HUES64 (cell line): ENCODE results near the gene WDR90.
A peak's percentile ranks its signal among the peaks of the same experiment; 100 is the strongest.

Experiments used
- H3K27ac ChIP-seq: 2 replicates; pipeline ENCODE4 v1.7.0; 2013; ENCODE audit warnings: low read depth, low read length, inconsistent platforms
- H3K27me3 ChIP-seq: 2 replicates; pipeline ENCODE4 v1.6.1; 2013; ENCODE audit warnings: mild to moderate bottlenecking, low read length; ENCODE audit not compliant: insufficient read depth
- H3K36me3 ChIP-seq: 2 replicates; pipeline ENCODE4 v1.6.1; 2013; ENCODE audit warnings: mild to moderate bottlenecking, low read length; ENCODE audit not compliant: insufficient read depth
- H3K4me1 ChIP-seq: 2 replicates; pipeline ENCODE4 v1.6.1; 2013; ENCODE audit warnings: mild to moderate bottlenecking, low read length, moderate library complexity; ENCODE audit not compliant: insufficient read depth
- H3K4me3 ChIP-seq: 2 replicates; pipeline ENCODE4 v1.5.1; 2013; ENCODE audit warnings: mild to moderate bottlenecking, low read length, moderate library complexity
- H3K9ac ChIP-seq: 2 replicates; pipeline ENCODE4 v1.6.1; 2013; ENCODE audit warnings: mild to moderate bottlenecking, low read depth, low read length
- H3K9me3 ChIP-seq: 2 replicates; pipeline ENCODE4 v1.6.1; 2013; ENCODE audit warnings: low read depth, low read length; ENCODE audit not compliant: insufficient read depth
- WGBS: fragments of 150-250, 120-280 bp; methylation state at CpG from one replicate; pipeline ENCODE4 v1.1.7; 2013; ENCODE audit warnings: missing lambda C conversion rate; 5-methylcytosine and 5-hydroxymethylcytosine counted together

WDR90 gene

DNA sequence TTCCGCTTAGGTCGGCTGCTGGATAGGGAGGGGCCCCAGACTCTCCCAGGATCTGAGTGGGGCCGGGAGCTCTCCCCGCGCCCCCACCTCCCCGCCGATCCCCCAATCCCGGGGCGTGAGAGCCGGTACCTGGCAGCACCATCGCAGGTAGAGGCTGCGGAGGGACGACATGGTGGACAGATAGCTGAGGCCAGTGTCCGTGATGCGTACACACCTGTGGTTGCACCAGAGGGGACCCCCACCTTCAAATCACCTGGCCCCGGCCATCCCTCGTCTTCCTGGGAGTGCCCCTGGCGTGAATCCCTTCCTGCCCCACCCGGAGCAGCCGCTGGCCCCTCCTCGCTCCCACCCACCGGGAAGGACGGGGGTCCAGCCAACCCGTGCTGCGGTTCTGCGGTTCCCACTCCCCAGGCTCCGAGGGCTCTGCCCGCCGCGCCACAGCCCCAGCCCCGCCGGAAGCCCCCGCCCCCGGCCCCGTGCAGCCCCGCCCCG lies 45.7 kb downstream of the WDR90 start:
- H3K27ac ChIP-seq = no peak overlapping the region
- peak overlapping the region; percentile 56 for H3K4me3 ChIP-seq
- no peak overlapping the region for H3K9ac ChIP-seq

DNA sequence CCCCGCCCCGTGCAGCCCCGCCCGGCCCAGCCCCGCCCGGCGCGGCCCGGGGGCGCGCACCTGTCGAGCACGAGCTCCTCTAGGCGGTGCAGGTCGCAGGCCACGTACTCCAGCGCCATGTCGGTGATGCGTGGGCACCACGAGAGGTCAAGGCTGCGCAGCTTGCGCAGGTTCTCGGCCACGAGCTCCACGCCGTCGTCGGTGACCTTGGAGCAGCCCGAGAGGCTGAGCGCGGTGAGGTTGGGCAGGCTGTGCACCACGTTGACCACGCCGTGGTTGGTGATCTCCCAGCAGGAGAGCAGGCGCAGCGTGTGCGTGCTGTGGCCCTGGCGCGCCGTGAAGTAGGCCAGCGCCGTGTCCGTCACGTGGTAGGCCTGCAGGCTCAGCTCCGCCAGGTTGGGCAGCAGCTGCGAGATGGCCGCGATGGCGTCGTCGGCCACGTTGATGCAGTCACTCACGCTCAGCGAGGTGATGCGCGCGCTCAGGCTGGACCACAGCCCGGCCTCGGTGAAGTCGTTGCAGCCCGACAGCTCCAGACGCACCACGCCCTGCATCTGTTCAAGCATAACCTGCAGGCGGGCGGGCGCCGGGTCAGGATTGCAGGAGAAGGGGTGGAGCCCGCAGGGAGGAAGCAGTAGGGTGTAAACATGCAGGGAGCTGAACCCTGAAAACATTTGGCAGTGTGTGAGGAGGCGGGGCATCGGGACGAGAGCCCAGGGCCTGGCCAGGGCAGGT lies 46.4 kb downstream of the WDR90 start:
- no peaks in the 10 kb centered on the region for H3K4me1 ChIP-seq
- no peaks in the 10 kb centered on the region for H3K36me3 ChIP-seq
- no peaks in the 10 kb centered on the region for H3K9me3 ChIP-seq
- peaks cover 93% of the 10 kb centered on the region for H3K27me3 ChIP-seq
- no peak overlapping the region for H3K27ac ChIP-seq
- H3K9ac ChIP-seq = peak overlapping the region; percentile 51; the same call in 1 of the 2 replicates
- H3K4me3 ChIP-seq = peak overlapping the region; percentile 58
- WGBS = 6% methylated on average over 71 of the region's 71 CpGs

More for the DNA sequence above, 45.7 kb downstream of the WDR90 start:
- peaks cover 87% of the 10 kb centered on the region for H3K27me3 ChIP-seq
- no peaks in the 10 kb centered on the region for H3K9me3 ChIP-seq
- WGBS = 4% methylated on average over 37 of the region's 37 CpGs
- H3K36me3 ChIP-seq = no peaks in the 10 kb centered on the region
- no peaks in the 10 kb centered on the region for H3K4me1 ChIP-seq

DNA sequence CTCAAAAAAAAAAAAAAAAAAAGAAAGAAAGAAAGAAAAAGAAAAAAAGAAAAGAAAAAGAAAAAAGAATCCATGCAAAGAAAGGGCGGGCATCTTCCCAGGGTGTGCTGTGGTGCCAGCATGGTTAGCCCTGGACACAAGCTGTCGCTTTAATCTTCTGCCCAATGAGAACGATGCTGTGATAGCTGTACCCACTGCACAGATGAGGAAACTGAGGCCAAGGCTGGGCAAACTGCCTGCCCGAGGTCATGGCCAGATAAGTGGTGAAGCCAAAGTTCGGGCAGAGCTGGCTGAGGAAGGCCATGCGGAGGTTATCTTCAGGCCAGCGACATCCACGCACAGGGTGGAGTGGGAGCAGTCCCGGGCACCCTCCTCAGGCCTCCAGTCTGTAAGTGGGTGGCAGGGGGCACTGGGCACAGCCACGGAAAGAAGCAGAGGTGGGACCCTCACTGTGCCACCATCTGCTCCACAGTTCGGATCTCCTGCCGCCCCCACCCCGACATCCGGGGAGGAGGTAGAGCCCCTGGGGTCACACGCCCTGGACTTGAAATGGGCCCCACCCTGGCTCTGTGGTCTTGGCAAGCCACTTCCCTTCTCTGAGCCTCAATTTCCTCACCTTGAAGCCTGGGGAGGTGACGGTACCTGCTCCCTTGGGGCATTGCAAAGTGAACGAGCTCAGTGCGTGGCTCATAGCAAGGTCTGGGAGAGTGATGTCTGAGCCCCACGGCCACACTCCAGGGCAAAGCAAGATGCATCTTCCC lies 49.9 kb downstream of the WDR90 start:
- WGBS = 75% methylated on average over 19 of the region's 19 CpGs
- Histone ChIP-seq H3K4me3 (no peak overlapping the region), H3K9me3 (no peaks in the 10 kb centered on the region), H3K27me3 (peaks cover 97% of the 10 kb centered on the region), H3K9ac (no peak overlapping the region), H3K27ac (no peak overlapping the region), H3K36me3 (no peaks in the 10 kb centered on the region), H3K4me1 (no peaks in the 10 kb centered on the region)

DNA sequence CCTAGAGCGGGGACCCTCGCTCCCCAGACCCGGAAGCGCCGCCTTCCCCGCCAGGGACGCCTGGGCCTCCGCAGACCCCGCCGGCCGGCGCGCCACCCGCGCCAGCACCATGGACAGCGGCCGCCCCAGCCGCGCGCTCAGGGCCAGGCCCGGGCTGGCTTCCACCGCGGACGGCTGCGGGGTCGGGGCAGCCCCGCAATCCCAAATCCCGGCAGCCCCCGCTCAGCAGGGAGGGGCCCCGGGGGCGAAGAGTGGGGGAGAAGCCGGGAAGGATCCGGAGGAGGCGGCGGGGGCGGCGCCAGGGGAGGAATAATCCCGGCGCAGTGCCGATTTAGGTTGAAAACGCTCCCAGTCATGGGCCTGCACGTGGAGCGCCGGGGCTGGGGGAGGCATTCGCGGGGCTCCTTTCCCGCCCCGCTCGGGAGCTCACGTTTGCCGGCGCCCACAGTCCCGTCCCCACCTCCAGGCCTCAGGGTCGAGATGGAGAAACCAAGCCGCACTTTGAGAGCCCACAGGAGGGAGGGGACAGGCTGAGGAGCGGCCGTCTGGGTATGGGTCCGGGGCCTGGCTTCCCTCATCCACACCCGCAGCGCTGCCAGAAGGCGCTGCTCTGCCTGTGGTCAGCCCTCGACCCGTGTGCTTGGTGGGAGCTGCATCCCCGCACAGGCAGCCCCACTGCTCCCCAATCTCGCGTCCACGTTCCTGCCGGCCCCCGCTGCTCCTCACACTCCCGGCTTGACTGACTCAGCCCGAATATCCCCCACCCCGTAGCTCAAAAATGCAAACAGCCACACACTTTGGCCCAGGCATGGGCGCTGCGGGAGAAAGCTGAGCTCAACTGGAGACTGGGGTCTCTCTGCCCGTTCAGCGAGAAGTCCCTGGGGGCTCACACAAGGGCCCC lies 51.8 kb downstream of the WDR90 start:
- H3K36me3 ChIP-seq = no peaks in the 10 kb centered on the region
- peaks cover 96% of the 10 kb centered on the region for H3K27me3 ChIP-seq
- H3K4me3 ChIP-seq = peak overlapping the region; percentile 3; the same call in 1 of the 2 replicates

DNA sequence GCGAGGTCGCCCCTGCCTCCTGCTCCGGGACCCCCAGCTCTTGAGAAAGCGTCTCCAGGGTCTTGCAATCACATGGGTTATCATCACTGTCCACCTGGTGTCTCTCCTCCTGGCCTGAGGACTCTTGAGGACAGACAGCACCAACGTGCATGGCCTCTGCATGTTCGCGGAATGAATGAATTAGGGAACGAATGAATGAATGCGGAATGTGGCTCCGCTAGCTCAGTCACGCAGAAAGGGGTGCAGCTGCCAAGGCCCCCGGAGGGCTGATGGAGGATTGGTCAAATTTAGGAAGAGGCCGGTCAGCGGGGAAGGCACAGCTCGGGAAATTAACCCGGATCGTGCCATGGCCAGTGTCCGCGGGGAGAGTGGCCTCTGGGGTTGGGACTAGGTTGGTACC lies 53.2 kb downstream of the WDR90 start:
- Histone ChIP-seq H3K27ac (no peak overlapping the region), H3K4me1 (no peaks in the 10 kb centered on the region), H3K27me3 (peaks cover 97% of the 10 kb centered on the region), H3K9me3 (no peaks in the 10 kb centered on the region), H3K9ac (no peak overlapping the region), H3K36me3 (no peaks in the 10 kb centered on the region), H3K4me3 (no peak overlapping the region)
- 83% methylated on average over 19 of the region's 19 CpGs for WGBS

More for the DNA sequence above, 51.8 kb downstream of the WDR90 start:
- H3K4me1 ChIP-seq = no peaks in the 10 kb centered on the region
- H3K9ac ChIP-seq = no peak overlapping the region
- 6% methylated on average over 76 of the region's 76 CpGs for WGBS
- no peaks in the 10 kb centered on the region for H3K9me3 ChIP-seq
- no peak overlapping the region for H3K27ac ChIP-seq

DNA sequence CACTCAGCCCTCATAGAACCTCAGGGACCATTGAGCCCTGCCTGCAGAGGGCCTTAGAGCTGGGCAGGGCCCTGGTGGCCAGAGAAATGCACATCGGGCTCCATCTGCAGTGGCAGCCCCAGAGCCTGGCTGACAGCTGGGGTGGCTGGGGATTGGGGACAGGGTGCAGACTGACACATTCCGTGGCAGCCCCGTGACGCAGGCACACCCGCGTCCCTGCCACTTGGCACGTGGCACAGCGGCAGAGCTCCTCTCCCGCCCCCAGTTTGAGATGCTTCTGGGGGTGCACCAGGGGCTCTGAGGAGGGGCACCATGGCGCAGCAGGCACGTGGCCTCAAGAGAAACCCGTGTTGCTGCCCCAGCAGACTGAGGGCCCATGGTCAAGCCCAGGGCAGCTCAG lies 54.2 kb downstream of the WDR90 start:
- Histone ChIP-seq H3K27me3 (peaks cover 98% of the 10 kb centered on the region), H3K9me3 (no peaks in the 10 kb centered on the region), H3K9ac (no peak overlapping the region), H3K4me1 (no peaks in the 10 kb centered on the region), H3K4me3 (no peak overlapping the region), H3K36me3 (no peaks in the 10 kb centered on the region), H3K27ac (no peak overlapping the region)
- 79% methylated on average over 12 of the region's 12 CpGs for WGBS

DNA sequence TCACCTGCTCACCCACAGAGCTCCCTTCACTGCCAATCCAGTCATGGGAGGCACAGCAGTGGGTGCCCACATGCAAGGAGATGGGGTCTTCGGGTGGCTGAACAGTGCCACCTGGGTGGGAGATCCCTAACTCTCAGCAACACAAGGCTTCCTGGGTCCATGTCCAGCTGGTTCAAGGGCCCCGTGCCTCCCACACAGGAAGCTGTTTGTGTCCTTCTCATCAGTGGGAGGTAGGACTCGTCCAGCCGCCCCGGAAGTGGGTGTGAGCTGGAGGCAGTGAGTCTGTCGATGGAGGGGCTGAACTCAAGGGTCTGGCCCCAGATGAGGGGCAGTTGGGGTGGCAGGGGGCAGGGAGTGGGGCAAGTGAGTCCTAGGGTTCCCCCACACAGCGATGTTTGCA lies 54.9 kb downstream of the WDR90 start:
- H3K27ac ChIP-seq = no peak overlapping the region
- H3K9ac ChIP-seq = no peak overlapping the region
- H3K4me3 ChIP-seq = no peak overlapping the region
- 85% methylated on average over 7 of the region's 7 CpGs for WGBS
- H3K9me3 ChIP-seq = no peaks in the 10 kb centered on the region
- no peaks in the 10 kb centered on the region for H3K36me3 ChIP-seq
- peaks cover 98% of the 10 kb centered on the region for H3K27me3 ChIP-seq
- no peaks in the 10 kb centered on the region for H3K4me1 ChIP-seq

DNA sequence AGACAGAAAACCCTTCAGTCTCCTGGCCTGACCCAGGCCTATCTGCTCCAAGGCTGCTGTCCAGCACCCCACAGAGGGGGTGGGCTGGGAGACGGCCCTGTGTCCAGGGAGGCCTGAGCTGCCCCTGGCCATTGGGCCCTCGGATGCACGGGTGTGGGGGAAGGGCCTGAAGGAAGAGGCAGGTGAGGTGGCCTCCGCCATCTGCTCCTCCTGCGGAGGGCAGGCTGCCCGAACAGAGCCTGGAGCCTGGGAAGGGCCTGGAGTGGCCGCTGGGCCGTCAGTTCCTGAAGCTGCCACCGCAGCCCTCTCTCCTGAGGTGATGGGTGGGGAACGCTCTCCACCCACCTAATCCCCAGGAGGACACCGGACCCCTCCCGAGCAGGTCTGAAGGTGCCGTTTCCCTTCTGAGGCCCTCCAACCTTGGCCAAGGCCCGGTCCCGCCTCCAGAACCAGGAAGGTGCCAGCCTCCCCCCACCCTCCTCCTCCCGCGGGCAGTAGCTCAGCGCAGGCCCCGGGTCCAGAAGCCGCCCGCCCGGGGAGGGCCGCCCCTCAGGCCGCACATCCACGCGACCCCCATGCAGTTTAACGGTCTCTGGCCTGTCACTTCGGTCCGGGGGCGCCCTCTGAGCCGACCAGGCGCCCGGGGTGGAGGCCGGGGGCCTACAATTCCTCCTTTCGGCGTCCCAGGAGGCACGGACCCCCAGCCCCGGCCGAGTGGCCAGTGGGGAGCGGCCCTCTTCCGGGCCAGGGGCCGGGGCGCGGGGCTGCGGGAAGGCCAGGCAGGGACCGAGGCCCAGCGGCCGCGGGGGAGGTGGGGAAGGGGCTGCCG lies 55.6 kb downstream of the WDR90 start:
- Histone ChIP-seq H3K36me3 (no peaks in the 10 kb centered on the region), H3K4me3 (peak overlapping the region; percentile 35), H3K4me1 (no peaks in the 10 kb centered on the region), H3K9ac (no peak overlapping the region), H3K27me3 (peaks cover 98% of the 10 kb centered on the region), H3K27ac (no peak overlapping the region), H3K9me3 (no peaks in the 10 kb centered on the region)
- 19% methylated on average over 49 of the region's 50 CpGs for WGBS

DNA sequence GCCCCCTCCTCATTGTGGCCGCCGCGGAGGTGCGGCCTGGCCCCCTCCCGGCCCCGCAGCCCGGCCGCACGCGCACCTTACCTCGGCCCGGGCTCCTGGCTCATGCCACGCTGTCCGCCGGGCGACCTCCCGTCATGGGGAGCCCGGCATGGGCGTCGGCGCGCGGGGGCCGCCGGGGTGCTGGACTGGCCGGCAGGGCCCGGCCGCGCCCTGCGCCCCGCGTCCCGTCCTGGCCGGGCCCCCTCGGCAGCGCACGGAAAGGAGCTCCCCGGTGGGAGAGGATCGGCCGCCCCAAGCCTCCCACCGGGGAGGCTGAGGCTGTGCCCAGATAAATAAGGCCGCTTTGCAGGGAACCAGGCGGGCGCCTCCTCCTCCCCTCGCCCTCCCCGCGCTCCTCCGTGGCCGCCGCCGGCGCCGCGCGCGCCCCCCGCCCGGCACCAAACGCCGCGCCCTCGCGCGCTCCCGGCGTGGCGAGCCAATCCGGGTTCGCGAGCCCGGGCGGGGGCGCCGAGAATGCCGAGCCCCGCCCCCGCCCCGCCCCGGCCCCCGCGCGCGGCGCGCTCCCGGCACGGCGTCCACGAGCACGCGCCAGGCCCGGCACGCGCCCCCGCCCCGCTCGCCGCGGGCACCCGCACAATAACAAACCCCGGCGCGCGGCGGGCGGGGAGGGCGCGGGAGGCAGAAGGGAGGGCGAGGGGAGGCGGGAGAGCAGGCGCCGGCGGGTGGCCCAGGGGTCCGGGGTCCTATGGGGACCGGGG lies 56.4 kb downstream of the WDR90 start, which contains the start of gene FBXL16:
Gene FBXL16 (minus strand): TSS at position 371 of the 758 bp plus-strand sequence. CDS start 8,396 bp downstream, outside the sequence.
- Histone ChIP-seq H3K9ac (no peak within 1 kb of the TSS), H3K27me3 (peaks cover 97% of the 10 kb centered on the region), H3K4me1 (no peaks in the 10 kb centered on the region), H3K27ac (no peak within 1 kb of the TSS), H3K4me3 (peak within 1 kb of the TSS; percentile 54), H3K36me3 (no peaks in the 10 kb centered on the region), H3K9me3 (no peaks in the 10 kb centered on the region)
- WGBS = 1% methylated on average over 115 of the region's 115 CpGs
